ENCODE data around the gene STK31.
"Not testable (repeated sequence)": the region's sequence is repeated elsewhere in the genome, so short reads cannot be mapped to it uniquely, and the experiment has no call there.

DNA sequence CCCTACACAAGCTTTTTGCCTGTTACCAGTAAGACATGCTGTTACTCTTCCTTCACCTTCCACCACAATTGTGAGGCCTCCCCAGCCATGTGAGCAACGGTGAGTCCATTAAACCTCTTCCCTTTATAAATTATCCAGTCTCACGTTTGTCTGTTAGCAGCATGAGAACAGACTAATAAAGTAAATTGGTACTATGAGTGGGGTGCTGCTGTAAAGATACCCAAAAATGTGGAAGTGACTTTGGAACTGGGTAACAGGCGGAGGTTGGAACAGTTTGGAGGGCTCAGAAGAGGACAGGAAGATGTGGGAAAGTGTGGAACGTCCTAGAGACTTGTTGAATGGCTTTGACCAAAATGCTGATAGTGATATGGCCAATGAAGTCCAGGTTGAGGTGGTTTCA lies 122.7 kb downstream of the STK31 start:
- TF ChIP-seq, protein P1, sequence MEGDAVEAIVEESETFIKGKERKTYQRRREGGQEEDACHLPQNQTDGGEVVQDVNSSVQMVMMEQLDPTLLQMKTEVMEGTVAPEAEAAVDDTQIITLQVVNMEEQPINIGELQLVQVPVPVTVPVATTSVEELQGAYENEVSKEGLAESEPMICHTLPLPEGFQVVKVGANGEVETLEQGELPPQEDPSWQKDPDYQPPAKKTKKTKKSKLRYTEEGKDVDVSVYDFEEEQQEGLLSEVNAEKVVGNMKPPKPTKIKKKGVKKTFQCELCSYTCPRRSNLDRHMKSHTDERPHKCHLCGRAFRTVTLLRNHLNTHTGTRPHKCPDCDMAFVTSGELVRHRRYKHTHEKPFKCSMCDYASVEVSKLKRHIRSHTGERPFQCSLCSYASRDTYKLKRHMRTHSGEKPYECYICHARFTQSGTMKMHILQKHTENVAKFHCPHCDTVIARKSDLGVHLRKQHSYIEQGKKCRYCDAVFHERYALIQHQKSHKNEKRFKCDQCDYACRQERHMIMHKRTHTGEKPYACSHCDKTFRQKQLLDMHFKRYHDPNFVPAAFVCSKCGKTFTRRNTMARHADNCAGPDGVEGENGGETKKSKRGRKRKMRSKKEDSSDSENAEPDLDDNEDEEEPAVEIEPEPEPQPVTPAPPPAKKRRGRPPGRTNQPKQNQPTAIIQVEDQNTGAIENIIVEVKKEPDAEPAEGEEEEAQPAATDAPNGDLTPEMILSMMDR (conservative IDR thresholded peaks at IDR 0.05), result not testable (repeated sequence)
- not testable (repeated sequence) for TF ChIP-seq ZFX (IDR thresholded peaks at IDR 0.05)

Data from C4-2B (cell line).